Stimulated activated CD4-positive, alpha-beta T cell treated with anti-CD3 and anti-CD28 coated beads, Interleukin-4, amount 100 ng/mL, for 4 hours (primary cell): ENCODE results near the gene CRTC2.
"Not testable (repeated sequence)": the region's sequence is repeated elsewhere in the genome, so short reads cannot be mapped to it uniquely, and the experiment has no call there.

Source experiments
- DNase-seq, 2 experiments: peaks; one replicate each; pipeline ENCODE4 v3.0.0-alpha.2; 2020

Gene CRTC2

GRCh38 chr1:153958111-153958960 lies at the start of gene CRTC2:
Gene CRTC2, minus strand, starts transcription at chr1:153958612. Its CDS starts 115 bp downstream, at chr1:153958497.
- DNase-seq: peak; percentile 93 to 97

GRCh38 chr1:154006136-154006535 lies 47.7 kb upstream of the CRTC2 start:
- no peak for DNase-seq

- DNase-seq: no peak
Measured at GRCh38 chr1:154000420-154000819, 42.0 kb upstream of the CRTC2 start.

GRCh38 chr1:153996882-153997281 lies 38.5 kb upstream of the CRTC2 start:
- DNase-seq: not testable (repeated sequence)

GRCh38 chr1:153995640-153996039 lies 37.2 kb upstream of the CRTC2 start:
- no peak for DNase-seq

GRCh38 chr1:153995202-153995601 lies 36.8 kb upstream of the CRTC2 start:
- no peak for DNase-seq

GRCh38 chr1:153991806-153992205 lies 33.4 kb upstream of the CRTC2 start:
- DNase-seq: no peak

GRCh38 chr1:153991151-153991630 lies 32.8 kb upstream of the CRTC2 start:
- DNase-seq: no peak

GRCh38 chr1:153990468-153991150 lies 32.2 kb upstream of the CRTC2 start, which contains the start of gene RPS27:
Gene RPS27, plus strand, starts transcription at chr1:153990762. Its CDS starts 35 bp downstream, at chr1:153990797.
- peak; percentile 68 to 92 for DNase-seq

GRCh38 chr1:153987621-153988020 lies 29.2 kb upstream of the CRTC2 start:
- no peak for DNase-seq

GRCh38 chr1:153985941-153986761 lies 27.7 kb upstream of the CRTC2 start, which contains the start of gene RAB13:
Gene RAB13, minus strand, starts transcription at chr1:153986339. Its CDS starts 103 bp downstream, at chr1:153986236.
- no peak for DNase-seq

GRCh38 chr1:153985341-153985912 lies 27.0 kb upstream of the CRTC2 start:
- peak; percentile 48 to 63 for DNase-seq

GRCh38 chr1:153984123-153984894 lies 25.9 kb upstream of the CRTC2 start:
- no peak for DNase-seq

- not testable (repeated sequence) for DNase-seq
Measured at GRCh38 chr1:153981735-153982134, 23.3 kb upstream of the CRTC2 start.

- DNase-seq: not testable (repeated sequence)
Measured at GRCh38 chr1:153979091-153979490, 20.7 kb upstream of the CRTC2 start.

- no peak for DNase-seq
Measured at GRCh38 chr1:153978274-153978909, 20.0 kb upstream of the CRTC2 start.

- DNase-seq: peak; percentile 84
Measured at GRCh38 chr1:153977250-153978240, 19.1 kb upstream of the CRTC2 start, which contains the start of gene JTB. Gene JTB, minus strand, starts transcription at chr1:153977674. Its CDS starts 422 bp downstream, at chr1:153977252.

GRCh38 chr1:153976819-153977249 lies 18.4 kb upstream of the CRTC2 start:
- no peak for DNase-seq

- no peak for DNase-seq
Measured at GRCh38 chr1:153973525-153973924, 15.1 kb upstream of the CRTC2 start.

- no peak for DNase-seq
Measured at GRCh38 chr1:153973071-153973470, 14.7 kb upstream of the CRTC2 start.
